OCI-LY3 (cell line): ENCODE results near the gene RGS16.

ENCODE experiments used
- H2AFZ ChIP-seq: fragments of 200-600, 300-600 bp; shearing (Covaris generic); 2 replicates; pipeline ENCODE4 v1.6.0; 2014; ENCODE audit warnings: antibody characterized with exemption, low read depth, low read length
- H3K27ac ChIP-seq: fragments of 200-600, 300-600 bp; sonication (generic); 2 replicates; pipeline ENCODE4 v1.5.1; 2014; ENCODE audit warnings: mild to moderate bottlenecking, low read length, moderate library complexity, mixed read lengths
- H3K27me3 ChIP-seq: fragments of 200-600, 300-600 bp; sonication (generic); 2 replicates; pipeline ENCODE4 v1.6.1; 2014; ENCODE audit warnings: low read depth, low read length, mixed read lengths
- H3K36me3 ChIP-seq: fragments of 200-600, 300-600 bp; sonication (generic); replicated peaks from 2 replicates; pipeline ENCODE3; 2014; ENCODE audit warnings: low read depth, low read length, mixed read lengths
- H3K4me1 ChIP-seq: fragments of 300-600, 200-600 bp; sonication (generic); 2 replicates; pipeline ENCODE4 v1.6.1; 2014; ENCODE audit warnings: low read length, mixed read lengths
- H3K4me2 ChIP-seq: fragments of 200-600, 300-600 bp; sonication (generic); 2 replicates; pipeline ENCODE4 v1.6.1; 2014; ENCODE audit warnings: low read length, mixed read lengths
- H3K4me3 ChIP-seq: fragments of 300-600, 200-600 bp; sonication (generic); 2 replicates; pipeline ENCODE4 v1.5.1; 2014; ENCODE audit warnings: antibody characterized with exemption, mild to moderate bottlenecking, low read length, moderate library complexity
- H3K79me2 ChIP-seq: fragments of 300-600, 200-600 bp; shearing (Covaris generic); 2 replicates; pipeline ENCODE4 v1.6.1; 2014; ENCODE audit warnings: mild to moderate bottlenecking, low read length, mixed read lengths
- H3K9ac ChIP-seq: fragments of 300-600, 200-600 bp; shearing (Covaris generic); 2 replicates; pipeline ENCODE4 v1.6.0; 2014; ENCODE audit warnings: mild to moderate bottlenecking, low read length, moderate library complexity
- H3K9me3 ChIP-seq: fragments of 200-600, 300-600 bp; shearing (Covaris generic); 2 replicates; pipeline ENCODE4 v1.6.1; 2014; ENCODE audit warnings: low read length, mixed read lengths; ENCODE audit not compliant: insufficient read depth
- H4K20me1 ChIP-seq: fragments of 200-600, 300-600 bp; sonication (generic); 2 replicates; pipeline ENCODE4 v1.6.1; 2016; ENCODE audit warnings: low read length, mixed read lengths; ENCODE audit not compliant: insufficient read depth
- EZH2phosphoT487 ChIP-seq: fragments of 200-600 bp; shearing (Covaris generic); IDR thresholded peaks from 2 replicates; pipeline ENCODE4 v1.6.1; 2018; ENCODE audit warnings: antibody characterized with exemption, mixed run types, low read depth
- TF ChIP-seq, protein P1 (sequence below): fragments of 200-600, 300-600 bp; sonication (generic); IDR thresholded peaks from 2 replicates; pipeline ENCODE4 v1.5.1; 2014; ENCODE audit warnings: antibody characterized with exemption, low read length, low read depth

Gene RGS16

DNA sequence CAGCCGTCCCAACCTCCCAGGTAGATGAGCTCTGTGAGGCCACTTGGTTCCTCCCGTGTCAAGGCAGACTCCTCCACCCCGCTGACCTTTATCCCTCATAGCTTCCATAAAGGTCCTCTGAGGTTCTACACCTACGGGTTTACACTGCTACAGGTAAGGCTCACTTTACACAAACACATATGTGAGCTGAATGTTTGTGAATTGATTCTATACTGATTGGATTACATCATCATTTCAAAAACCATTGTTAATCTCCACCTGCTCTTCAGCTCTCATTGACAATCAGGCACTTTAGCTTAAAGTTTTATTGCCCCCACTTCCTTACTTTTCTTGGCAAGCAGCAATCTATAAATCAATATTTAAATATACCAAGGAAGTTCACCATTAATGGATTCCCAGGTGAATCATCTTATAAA lies 12.8 kb upstream of the RGS16 start:
- H3K4me2 ChIP-seq, result no peak overlapping the region

DNA sequence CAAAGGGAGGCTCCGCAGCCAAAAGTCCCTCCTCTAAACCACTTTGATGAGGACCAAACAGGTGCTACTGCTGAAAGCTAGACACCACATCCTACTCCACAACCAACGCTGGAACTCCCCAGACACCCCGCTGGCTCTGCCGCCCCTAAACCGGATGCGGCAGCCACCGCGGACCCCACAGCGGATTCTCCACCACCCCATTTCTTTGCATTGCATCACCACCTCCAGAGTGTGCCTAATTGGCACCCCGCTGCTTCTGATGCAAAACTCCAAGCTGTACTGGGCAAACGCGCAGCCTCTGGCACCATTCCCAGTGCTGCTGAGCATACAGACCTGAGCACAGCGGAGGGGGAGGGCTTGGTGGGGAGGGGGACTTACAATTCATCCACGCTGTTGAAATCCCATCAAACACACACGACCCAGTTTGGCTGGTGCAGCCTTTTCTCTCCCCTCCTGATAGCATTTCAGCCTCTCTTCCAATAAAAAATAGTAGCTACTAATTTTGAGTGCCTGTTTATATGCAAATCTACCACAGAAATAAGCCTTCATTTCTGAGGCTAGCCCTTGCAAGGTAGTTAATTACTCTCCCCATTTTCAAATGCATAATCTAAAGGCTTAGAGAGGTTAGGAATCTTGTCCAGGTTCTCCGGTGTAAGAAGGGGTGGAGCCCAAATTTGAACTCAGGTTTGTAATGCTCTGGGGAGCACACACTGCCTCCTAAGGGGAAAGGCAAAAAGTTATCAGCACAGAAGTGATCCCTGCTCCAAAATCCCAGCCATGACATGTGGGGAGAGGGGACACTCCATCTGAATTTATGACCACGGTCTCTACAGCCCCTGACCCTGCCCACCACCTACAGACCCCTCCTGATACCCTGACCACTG lies 12.2 kb upstream of the RGS16 start:
- no peak overlapping the region for H3K27ac ChIP-seq
- H3K4me3 ChIP-seq, result peak overlapping the region; percentile 75
- no peaks in the 10 kb centered on the region for H3K36me3 ChIP-seq
- no peaks in the 10 kb centered on the region for H3K79me2 ChIP-seq
- peaks cover 30% of the 10 kb centered on the region for H3K27me3 ChIP-seq
- peaks cover 41% of the 10 kb centered on the region for H3K4me1 ChIP-seq
- peak overlapping the region; percentile 89 for H2AFZ ChIP-seq
- H3K9me3 ChIP-seq, result no peaks in the 10 kb centered on the region
- H3K9ac ChIP-seq, result peak overlapping the region; percentile 60
- H3K4me2 ChIP-seq, result peak overlapping the region; percentile 79
- H4K20me1 ChIP-seq, result no peaks in the 10 kb centered on the region
- no peak for TF ChIP-seq EZH2phosphoT487
- TF ChIP-seq, protein P1, sequence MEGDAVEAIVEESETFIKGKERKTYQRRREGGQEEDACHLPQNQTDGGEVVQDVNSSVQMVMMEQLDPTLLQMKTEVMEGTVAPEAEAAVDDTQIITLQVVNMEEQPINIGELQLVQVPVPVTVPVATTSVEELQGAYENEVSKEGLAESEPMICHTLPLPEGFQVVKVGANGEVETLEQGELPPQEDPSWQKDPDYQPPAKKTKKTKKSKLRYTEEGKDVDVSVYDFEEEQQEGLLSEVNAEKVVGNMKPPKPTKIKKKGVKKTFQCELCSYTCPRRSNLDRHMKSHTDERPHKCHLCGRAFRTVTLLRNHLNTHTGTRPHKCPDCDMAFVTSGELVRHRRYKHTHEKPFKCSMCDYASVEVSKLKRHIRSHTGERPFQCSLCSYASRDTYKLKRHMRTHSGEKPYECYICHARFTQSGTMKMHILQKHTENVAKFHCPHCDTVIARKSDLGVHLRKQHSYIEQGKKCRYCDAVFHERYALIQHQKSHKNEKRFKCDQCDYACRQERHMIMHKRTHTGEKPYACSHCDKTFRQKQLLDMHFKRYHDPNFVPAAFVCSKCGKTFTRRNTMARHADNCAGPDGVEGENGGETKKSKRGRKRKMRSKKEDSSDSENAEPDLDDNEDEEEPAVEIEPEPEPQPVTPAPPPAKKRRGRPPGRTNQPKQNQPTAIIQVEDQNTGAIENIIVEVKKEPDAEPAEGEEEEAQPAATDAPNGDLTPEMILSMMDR, result no peak

More for the DNA sequence above, 12.8 kb upstream of the RGS16 start:
- H3K4me3 ChIP-seq, result no peak overlapping the region
- H2AFZ ChIP-seq, result no peak overlapping the region
- no peaks in the 10 kb centered on the region for H3K9me3 ChIP-seq
- H3K27me3 ChIP-seq, result peaks cover 30% of the 10 kb centered on the region
- no peak overlapping the region for H3K27ac ChIP-seq
- no peak overlapping the region for H3K9ac ChIP-seq
- no peak for TF ChIP-seq EZH2phosphoT487
- TF ChIP-seq, protein P1, result no peak
- no peaks in the 10 kb centered on the region for H4K20me1 ChIP-seq
- peaks cover 45% of the 10 kb centered on the region for H3K4me1 ChIP-seq
- H3K79me2 ChIP-seq, result no peaks in the 10 kb centered on the region
- no peaks in the 10 kb centered on the region for H3K36me3 ChIP-seq

DNA sequence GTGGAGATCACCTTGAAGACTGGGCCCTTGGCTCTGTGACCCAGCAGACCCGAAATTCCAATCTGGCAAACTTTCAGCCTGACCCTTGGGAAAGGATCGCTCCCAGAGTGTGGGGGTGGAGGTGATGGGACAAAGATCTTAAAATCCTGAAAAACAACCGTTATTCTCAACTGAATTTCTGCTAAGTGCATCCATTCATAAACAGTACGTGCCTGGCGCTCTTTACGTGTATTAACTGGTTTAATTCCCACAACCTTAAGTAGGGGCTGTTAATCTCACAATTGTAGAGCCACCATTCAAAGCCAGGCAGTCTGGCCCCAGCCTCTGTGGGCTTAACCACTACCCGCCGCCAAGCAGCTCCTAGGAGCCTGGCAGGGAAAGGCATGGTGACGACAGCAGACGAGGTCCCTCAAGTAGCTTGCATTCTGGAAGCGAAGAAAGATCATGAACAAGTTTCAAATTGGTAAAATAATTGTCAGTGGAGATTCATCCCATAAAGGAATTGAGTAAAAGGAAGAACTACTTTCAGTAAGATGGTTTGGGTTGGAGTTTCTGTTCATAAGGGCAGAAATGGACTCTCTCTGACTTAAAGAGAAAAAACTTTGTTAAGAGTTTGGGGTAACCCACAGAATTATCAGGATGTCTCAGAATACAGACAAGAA lies 11.4 kb upstream of the RGS16 start:
- Histone ChIP-seq H3K9ac (peak overlapping the region; percentile 60), H3K4me2 (peak overlapping the region; percentile 79), H2AFZ (peak overlapping the region; percentile 89), H3K4me1 (peaks cover 40% of the 10 kb centered on the region), H3K36me3 (no peaks in the 10 kb centered on the region), H3K27me3 (peaks cover 30% of the 10 kb centered on the region), H3K27ac (no peak overlapping the region), H3K9me3 (no peaks in the 10 kb centered on the region), H3K79me2 (no peaks in the 10 kb centered on the region), H3K4me3 (peak overlapping the region; percentile 75), H4K20me1 (no peaks in the 10 kb centered on the region)
- TF ChIP-seq EZH2phosphoT487, result no peak
- TF ChIP-seq, protein P1, result no peak

DNA sequence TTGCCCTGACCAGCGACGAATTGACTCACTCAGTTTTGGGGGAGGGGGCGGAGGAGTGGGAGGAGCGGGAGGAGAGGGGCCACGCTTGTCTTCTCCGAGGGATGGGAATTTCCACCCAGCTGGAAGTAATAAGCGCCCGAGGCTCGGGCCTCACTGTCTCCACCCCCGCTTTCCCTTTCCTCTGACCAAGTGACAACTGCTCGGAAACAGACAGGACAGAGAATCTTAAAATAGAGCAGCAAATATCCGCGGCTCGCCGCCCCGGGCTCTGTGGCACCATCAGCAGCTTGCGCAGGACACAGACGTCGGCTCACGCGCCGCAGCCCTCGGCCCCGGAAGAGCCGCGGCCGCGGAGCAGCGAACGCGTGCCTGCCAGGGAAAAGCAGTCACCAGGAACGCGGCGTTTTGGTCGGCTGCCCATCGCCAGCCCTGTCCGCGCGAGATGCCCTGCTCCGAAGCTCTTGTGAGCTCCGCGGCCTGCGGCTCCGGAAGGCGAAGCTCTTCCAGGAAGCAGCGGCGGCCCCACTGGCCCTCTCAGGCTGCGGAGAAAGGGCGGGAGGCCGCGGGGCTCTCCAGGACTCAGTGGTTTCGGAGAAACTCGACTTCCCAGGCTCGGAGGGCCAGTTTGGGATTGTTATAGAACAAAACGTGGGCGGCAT lies 10.7 kb upstream of the RGS16 start:
- no peaks in the 10 kb centered on the region for H4K20me1 ChIP-seq
- no peak overlapping the region for H3K27ac ChIP-seq
- peak overlapping the region; percentile 89 for H2AFZ ChIP-seq
- peak overlapping the region; percentile 60 for H3K9ac ChIP-seq
- no peak for TF ChIP-seq EZH2phosphoT487
- TF ChIP-seq, protein P1, result no peak
- H3K4me1 ChIP-seq, result peaks cover 46% of the 10 kb centered on the region
- no peaks in the 10 kb centered on the region for H3K79me2 ChIP-seq
- H3K27me3 ChIP-seq, result peaks cover 30% of the 10 kb centered on the region
- H3K4me2 ChIP-seq, result peak overlapping the region; percentile 79
- H3K36me3 ChIP-seq, result no peaks in the 10 kb centered on the region
- H3K4me3 ChIP-seq, result peak overlapping the region; percentile 75
- no peaks in the 10 kb centered on the region for H3K9me3 ChIP-seq
